ENCODE measurements around the gene MUC15. TPM values are rescaled to one million over a fixed set of nuclear protein-coding genes. Genes with fewer than 3 reads are reported as not detected.

MUC15 gene
- total and polyA plus RNA-seq, 2 donors (not counting 1 experiment from before 2014, with no cell fraction given) = not detected

- WGBS (ENCODE audit: insufficient coverage) = 57% methylated on average over 2 of the region's 3 CpGs
- Histone ChIP-seq H3K4me1 (ENCODE audit: control insufficient read depth in 2 of 2, insufficient read depth in 2 of 2, low read length in 2 of 2) (no peaks in the 10 kb centered on the region), H3K79me2 (ENCODE audit: control insufficient read depth, insufficient read depth, low read length) (no peaks in the 10 kb centered on the region), H3K27me3 (replicated peaks in 1 of 4; ENCODE audit: control extremely low read depth in 1 of 4, control insufficient read depth in 3 of 4, insufficient read depth in 4 of 4, low read length in 3 of 4) (no peaks in the 10 kb centered on the region), H3K4me2 (replicated peaks; ENCODE audit: low read depth, low read length, poor library complexity, severe bottlenecking) (no peak overlapping the region), H3K36me3 (replicated peaks in 1 of 2; ENCODE audit: control extremely low read depth in 1 of 2, control insufficient read depth in 1 of 2, extremely low read depth in 1 of 2, insufficient read depth in 2 of 2, low read length in 1 of 2) (no peaks in the 10 kb centered on the region), H3K27ac (ENCODE audit: low read length in 2 of 2) (no peak overlapping the region), H3K9ac (ENCODE audit: low read length) (no peak overlapping the region), H2AFZ (ENCODE audit: insufficient read depth, low read depth, low read length, poor library complexity, severe bottlenecking) (no peak overlapping the region), H3K9me3 (ENCODE audit: control extremely low read depth in 1 of 3, control insufficient read depth in 2 of 3, insufficient read depth in 1 of 3, low read length in 2 of 3) (no peaks in the 10 kb centered on the region), H4K20me1 (ENCODE audit: control insufficient read depth, insufficient read depth, low read length, poor library complexity, severe bottlenecking) (no peaks in the 10 kb centered on the region), H3K4me3 (ENCODE audit: control extremely low read depth in 1 of 5, extremely low read depth in 1 of 5, insufficient read depth in 1 of 5, low read depth in 2 of 5, low read length in 4 of 5) (no peak overlapping the region)
- H3K27me3 Mint-ChIP-seq = no peaks in the 10 kb centered on the region
- TF ChIP-seq EZH2 (IDR thresholded peaks at IDR 0.05; ENCODE audit: borderline replicate concordance, insufficient read depth, low read depth, low read length, poor library complexity, severe bottlenecking) (no peak), CTCF (IDR thresholded peaks at IDR 0.05) (no peak)
- H3K4me3 Mint-ChIP-seq = no peak overlapping the region
- H3K4me1 Mint-ChIP-seq = no peaks in the 10 kb centered on the region
- ATAC-seq (ENCODE audit: low read depth) = no peak
- DNase-seq = no peak
- no peaks in the 10 kb centered on the region for H3K9me3 Mint-ChIP-seq (ENCODE audit: insufficient read depth)
- ChIA-PET POLR2A (no interaction called here), CTCF (no interaction called here)
- no peak overlapping the region for H3K27ac Mint-ChIP-seq
- intact Hi-C loops (cut with micrococcal nuclease) = no loop called here
These were observed 11.5 kb upstream of the MUC15 start for GRCh38 chr11:26583550-26583949.

GRCh38 chr11:26580929-26581328 lies 8.9 kb upstream of the MUC15 start:
- ChIA-PET POLR2A (no interaction called here), CTCF (no interaction called here)
- Histone ChIP-seq H3K36me3 (replicated peaks in 1 of 2; ENCODE audit: control extremely low read depth in 1 of 2, control insufficient read depth in 1 of 2, extremely low read depth in 1 of 2, insufficient read depth in 2 of 2, low read length in 1 of 2) (no peaks in the 10 kb centered on the region), H4K20me1 (ENCODE audit: control insufficient read depth, insufficient read depth, low read length, poor library complexity, severe bottlenecking) (no peaks in the 10 kb centered on the region), H3K27me3 (replicated peaks in 1 of 4; ENCODE audit: control extremely low read depth in 1 of 4, control insufficient read depth in 3 of 4, insufficient read depth in 4 of 4, low read length in 3 of 4) (no peaks in the 10 kb centered on the region), H2AFZ (ENCODE audit: insufficient read depth, low read depth, low read length, poor library complexity, severe bottlenecking) (no peak overlapping the region), H3K9me3 (ENCODE audit: control extremely low read depth in 1 of 3, control insufficient read depth in 2 of 3, insufficient read depth in 1 of 3, low read length in 2 of 3) (no peaks in the 10 kb centered on the region), H3K4me3 (ENCODE audit: control extremely low read depth in 1 of 5, extremely low read depth in 1 of 5, insufficient read depth in 1 of 5, low read depth in 2 of 5, low read length in 4 of 5) (no peak overlapping the region), H3K4me1 (ENCODE audit: control insufficient read depth in 2 of 2, insufficient read depth in 2 of 2, low read length in 2 of 2) (no peaks in the 10 kb centered on the region), H3K9ac (ENCODE audit: low read length) (no peak overlapping the region), H3K27ac (ENCODE audit: low read length in 2 of 2) (no peak overlapping the region), H3K79me2 (ENCODE audit: control insufficient read depth, insufficient read depth, low read length) (no peaks in the 10 kb centered on the region), H3K4me2 (replicated peaks; ENCODE audit: low read depth, low read length, poor library complexity, severe bottlenecking) (no peak overlapping the region)
- DNase-seq = no peak
- no peak for TF ChIP-seq CTCF (IDR thresholded peaks at IDR 0.05)
- no peak for TF ChIP-seq EZH2 (IDR thresholded peaks at IDR 0.05; ENCODE audit: borderline replicate concordance, insufficient read depth, low read depth, low read length, poor library complexity, severe bottlenecking)
- Mint-ChIP-seq H3K27me3 (no peaks in the 10 kb centered on the region), H3K27ac (no peak overlapping the region), H3K4me3 (no peak overlapping the region), H3K9me3 (ENCODE audit: insufficient read depth) (no peaks in the 10 kb centered on the region), H3K4me1 (no peaks in the 10 kb centered on the region)
- no CpG with 5 or more reads among the region's 3 CpGs for WGBS (ENCODE audit: insufficient coverage)
- no peak for ATAC-seq (ENCODE audit: low read depth)
- intact Hi-C loops (cut with micrococcal nuclease) = no loop called here

Measured in B cell (primary cell).